SK-N-SH (cell line): ENCODE data around the gene TOR2A. TPM values are rescaled to one million over a fixed set of nuclear protein-coding genes. Genes with fewer than 3 reads are reported as not detected.

ENCODE experiments used
- CTCF ChIA-PET: fragments of 300-600, 350-600 bp; formaldehyde crosslinking; extraction: SDS; loops from one replicate; lab custom pipeline; 2021; lab: Yijun Ruan, JAX
- POLR2A ChIA-PET: fragments of 350-600 bp; sonication (Branson Sonifier 250); formaldehyde crosslinking; extraction: SDS; loops from one replicate; lab custom pipeline; 2020; ENCODE audit warnings: antibody characterized with exemption, inconsistent platforms; lab: Yijun Ruan, JAX
- DNase-seq: peaks from one replicate; pipeline ENCODE4 v3.0.0; 2012
- H2AFZ ChIP-seq: fragments of 200-600 bp; sonication (generic); 2 replicates; pipeline ENCODE4 v1.8.1; 2016; ENCODE audit warnings: antibody characterized with exemption, mild to moderate bottlenecking, low read depth
- H3F3A ChIP-seq: fragments of 200-600 bp; sonication (generic); replicated peaks from 2 replicates; pipeline ENCODE3; 2016; ENCODE audit warnings: antibody characterized with exemption, mild to moderate bottlenecking; ENCODE audit not compliant: insufficient read depth
- H3K27ac ChIP-seq, 2 experiments: fragments of 200-500 bp in 1 of 2; fragments of 200-600 bp in 1 of 2; sonication (Bioruptor generic) in 1 of 2; sonication (generic), shearing (Covaris generic) in 1 of 2; 2 replicates each; pipeline versions ENCODE4 v1.5.1 to v1.6.1; 2014 to 2016; ENCODE audit warnings: low read depth in 2 of 2, inconsistent platforms in 1 of 2, low read length in 1 of 2, mild to moderate bottlenecking in 1 of 2, mixed read lengths in 1 of 2
- H3K27me3 ChIP-seq: fragments of 200-600 bp; sonication (generic), shearing (Covaris generic); 2 replicates; pipeline ENCODE4 v1.6.1; 2016; ENCODE audit warnings: mixed run types; ENCODE audit not compliant: insufficient read depth
- H3K36me3 ChIP-seq, 2 experiments: fragments of 200-500 bp in 1 of 2; fragments of 200-600 bp in 1 of 2; sonication (Bioruptor generic) in 1 of 2; sonication (generic) in 1 of 2; replicated peaks in 1 of 2; 2 replicates each; pipeline versions ENCODE3 to v1.5.1; 2014 to 2016; ENCODE audit warnings: low read length in 1 of 2, mild to moderate bottlenecking in 1 of 2; ENCODE audit not compliant: insufficient read depth in 2 of 2, control insufficient read depth in 1 of 2
- H3K4me1 ChIP-seq, 2 experiments: fragments of 200-500 bp in 1 of 2; fragments of 200-600 bp in 1 of 2; sonication (Bioruptor generic) in 1 of 2; sonication (generic), shearing (Covaris generic) in 1 of 2; 2 replicates each; pipeline versions ENCODE4 v1.5.1 to v1.6.1; 2014 to 2016; ENCODE audit warnings: low read depth in 1 of 2, low read length in 1 of 2, mixed run types in 1 of 2; ENCODE audit not compliant: insufficient read depth in 2 of 2, control insufficient read depth in 1 of 2
- H3K4me2 ChIP-seq: fragments of 200-600 bp; sonication (generic), shearing (Covaris generic); 2 replicates; pipeline ENCODE4 v1.6.1; 2017; ENCODE audit warnings: mixed run types
- H3K4me3 ChIP-seq, 2 experiments: fragments of 200-500 bp in 1 of 2; fragments of 200-600 bp in 1 of 2; sonication (Bioruptor generic) in 1 of 2; sonication (generic), shearing (Covaris generic) in 1 of 2; 2 replicates each; pipeline versions ENCODE4 v1.5.1 to v1.8.1; 2014 to 2016; ENCODE audit warnings: low read depth in 2 of 2, inconsistent platforms in 1 of 2, low read length in 1 of 2, mild to moderate bottlenecking in 1 of 2, mixed read lengths in 1 of 2, moderate library complexity in 1 of 2
- H3K79me2 ChIP-seq: fragments of 200-600 bp; sonication (generic); 2 replicates; pipeline ENCODE4 v1.8.1; 2017; ENCODE audit warnings: mild to moderate bottlenecking; ENCODE audit not compliant: insufficient read depth
- H3K9ac ChIP-seq: fragments of 200-600 bp; sonication (generic); 2 replicates; pipeline ENCODE4 v1.6.1; 2017; ENCODE audit warnings: mixed run types
- H3K9me2 ChIP-seq: fragments of 200-600 bp; sonication (generic); 2 replicates; pipeline ENCODE4 v1.6.1; 2017; ENCODE audit warnings: mixed run types
- H3K9me3 ChIP-seq: fragments of 200-600 bp; sonication (generic); 2 replicates; pipeline ENCODE4 v1.6.1; 2017; ENCODE audit warnings: mixed run types, mild to moderate bottlenecking, moderate library complexity
- H4K20me1 ChIP-seq: fragments of 200-600 bp; sonication (generic); 2 replicates; pipeline ENCODE4 v1.6.1; 2017; ENCODE audit warnings: mild to moderate bottlenecking, mixed run types; ENCODE audit not compliant: insufficient read depth
- ELF1 ChIP-seq: IDR thresholded peaks from 2 replicates; pipeline ENCODE4 v1.4.0; 2012
- FOSL2 ChIP-seq: IDR thresholded peaks from 2 replicates; pipeline ENCODE4 v1.4.0; 2012; ENCODE audit warnings: low read depth, mild to moderate bottlenecking, moderate library complexity, borderline replicate concordance
- IRF3 ChIP-seq: fragments of 150-350 bp; IDR thresholded peaks from 2 replicates; pipeline ENCODE4 v1.6.1; 2016; ENCODE audit warnings: mild to moderate bottlenecking, low read depth, low read length
- MEF2A ChIP-seq: IDR thresholded peaks from 2 replicates; pipeline ENCODE4 v1.4.0; 2012; ENCODE audit warnings: low read depth, borderline replicate concordance
- RAD21 ChIP-seq: IDR thresholded peaks from 2 replicates; pipeline ENCODE4 v1.6.1; 2012; ENCODE audit warnings: mild to moderate bottlenecking, low read length
- RCOR1 ChIP-seq: fragments of 150-350 bp; IDR thresholded peaks from 2 replicates; pipeline ENCODE4 v1.6.1; 2017; ENCODE audit warnings: antibody characterized with exemption, low read length
- RXRA ChIP-seq: IDR thresholded peaks from 2 replicates; pipeline ENCODE4 v1.4.0; 2012; ENCODE audit warnings: low read depth, mild to moderate bottlenecking, borderline replicate concordance
- SIN3A ChIP-seq: IDR thresholded peaks from 2 replicates; pipeline ENCODE4 v1.6.1; 2012; ENCODE audit warnings: low read depth, mild to moderate bottlenecking, low read length, moderate library complexity, borderline replicate concordance
- USF1 ChIP-seq: IDR thresholded peaks from 2 replicates; pipeline ENCODE4 v1.4.0; 2012; ENCODE audit warnings: low read depth, borderline replicate concordance
- ZBTB33 ChIP-seq: IDR thresholded peaks from 2 replicates; pipeline ENCODE4 v1.4.0; 2012; ENCODE audit warnings: low read depth, borderline replicate concordance
- WGBS: methylation state at CpG from one replicate; pipeline ENCODE4 v1.1.6; 2017; ENCODE audit warnings: low lambda C conversion rate; 5-methylcytosine and 5-hydroxymethylcytosine counted together
- polyA plus RNA-seq, 3 experiments: library from polyadenylated mRNA; depleted of rRNA; stranded (reverse); fragments of >200 nt; gene quantifications; 2 replicates each; pipeline ENCODE4 v1.2.3, GENCODE V29; 2012
- TF ChIP-seq, protein P1 (sequence below): fragments of 200-600 bp; sonication (generic); IDR thresholded peaks from 2 replicates; pipeline ENCODE4 v1.6.1; 2017; ENCODE audit warnings: antibody characterized with exemption, mild to moderate bottlenecking, moderate library complexity
- TF ChIP-seq, protein P2 (sequence below): fragments of 150-350 bp; IDR thresholded peaks from 2 replicates; pipeline ENCODE4 v1.6.1; 2017; ENCODE audit warnings: antibody characterized with exemption, low read length, low read depth, borderline replicate concordance

Gene TOR2A
- polyA plus RNA-seq, 1 of the 3 experiments (the other 2 are of a cell fraction): 17.2 TPM

DNA sequence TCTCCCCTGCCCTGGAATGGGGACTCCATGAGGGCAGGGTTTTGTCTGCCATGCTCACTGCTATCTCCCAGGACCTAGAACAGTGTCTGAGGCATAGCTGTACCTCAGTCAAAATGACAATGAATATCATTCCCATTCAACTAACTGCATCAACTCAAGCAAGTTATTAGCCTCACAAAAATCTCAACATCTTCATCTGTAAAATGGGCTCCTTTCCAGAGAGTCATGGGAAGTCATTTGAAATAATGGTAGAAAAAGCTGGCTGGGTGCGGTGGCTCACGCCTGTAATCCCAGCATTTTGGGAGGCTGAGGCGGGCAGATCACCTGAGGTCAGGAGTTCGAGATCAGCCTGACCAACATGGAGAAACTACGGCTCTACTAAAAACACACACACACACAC is 34.0 kb upstream of the TOR2A start:
- no peak overlapping the region for H3K4me2 ChIP-seq
- no peaks in the 10 kb centered on the region for H3K9me2 ChIP-seq
- H3K4me1 ChIP-seq: peaks cover 0 to 17% of the 10 kb centered on the region in 2 experiments; a peak in 1 of 4 replicates
- H3K79me2 ChIP-seq: no peaks in the 10 kb centered on the region
- no peak overlapping the region for H2AFZ ChIP-seq
- no peaks in the 10 kb centered on the region for H3K27me3 ChIP-seq
- H3F3A ChIP-seq: no peaks in the 10 kb centered on the region
- 96% methylated on average over 5 of the region's 5 CpGs for WGBS
- no peak overlapping the region for H3K4me3 ChIP-seq
- no peaks in the 10 kb centered on the region for H3K9me3 ChIP-seq
- H3K9ac ChIP-seq: no peak overlapping the region
- H3K36me3 ChIP-seq: no peaks in the 10 kb centered on the region
- no peak for DNase-seq
- H3K27ac ChIP-seq: no peak overlapping the region
- POLR2A ChIA-PET: no interaction called here
- H4K20me1 ChIP-seq: no peaks in the 10 kb centered on the region
- TF ChIP-seq, protein P1, sequence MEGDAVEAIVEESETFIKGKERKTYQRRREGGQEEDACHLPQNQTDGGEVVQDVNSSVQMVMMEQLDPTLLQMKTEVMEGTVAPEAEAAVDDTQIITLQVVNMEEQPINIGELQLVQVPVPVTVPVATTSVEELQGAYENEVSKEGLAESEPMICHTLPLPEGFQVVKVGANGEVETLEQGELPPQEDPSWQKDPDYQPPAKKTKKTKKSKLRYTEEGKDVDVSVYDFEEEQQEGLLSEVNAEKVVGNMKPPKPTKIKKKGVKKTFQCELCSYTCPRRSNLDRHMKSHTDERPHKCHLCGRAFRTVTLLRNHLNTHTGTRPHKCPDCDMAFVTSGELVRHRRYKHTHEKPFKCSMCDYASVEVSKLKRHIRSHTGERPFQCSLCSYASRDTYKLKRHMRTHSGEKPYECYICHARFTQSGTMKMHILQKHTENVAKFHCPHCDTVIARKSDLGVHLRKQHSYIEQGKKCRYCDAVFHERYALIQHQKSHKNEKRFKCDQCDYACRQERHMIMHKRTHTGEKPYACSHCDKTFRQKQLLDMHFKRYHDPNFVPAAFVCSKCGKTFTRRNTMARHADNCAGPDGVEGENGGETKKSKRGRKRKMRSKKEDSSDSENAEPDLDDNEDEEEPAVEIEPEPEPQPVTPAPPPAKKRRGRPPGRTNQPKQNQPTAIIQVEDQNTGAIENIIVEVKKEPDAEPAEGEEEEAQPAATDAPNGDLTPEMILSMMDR: no peak
- no peak for TF ChIP-seq SIN3A
- no peak for TF ChIP-seq ZBTB33
- TF ChIP-seq USF1: no peak
- TF ChIP-seq ELF1: no peak
- no peak for TF ChIP-seq RAD21
- TF ChIP-seq, protein P2, sequence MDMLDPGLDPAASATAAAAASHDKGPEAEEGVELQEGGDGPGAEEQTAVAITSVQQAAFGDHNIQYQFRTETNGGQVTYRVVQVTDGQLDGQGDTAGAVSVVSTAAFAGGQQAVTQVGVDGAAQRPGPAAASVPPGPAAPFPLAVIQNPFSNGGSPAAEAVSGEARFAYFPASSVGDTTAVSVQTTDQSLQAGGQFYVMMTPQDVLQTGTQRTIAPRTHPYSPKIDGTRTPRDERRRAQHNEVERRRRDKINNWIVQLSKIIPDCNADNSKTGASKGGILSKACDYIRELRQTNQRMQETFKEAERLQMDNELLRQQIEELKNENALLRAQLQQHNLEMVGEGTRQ: no peak
- TF ChIP-seq MEF2A: no peak
- TF ChIP-seq FOSL2: no peak
- no peak for TF ChIP-seq RCOR1
- CTCF ChIA-PET: interaction anchor here (0.6 to 2.6 kb wide), 4 partner anchors 15 to 100 kb away, joined by 4 to 16 read pairs (median 6); no protein-coding TSS in a partner anchor

DNA sequence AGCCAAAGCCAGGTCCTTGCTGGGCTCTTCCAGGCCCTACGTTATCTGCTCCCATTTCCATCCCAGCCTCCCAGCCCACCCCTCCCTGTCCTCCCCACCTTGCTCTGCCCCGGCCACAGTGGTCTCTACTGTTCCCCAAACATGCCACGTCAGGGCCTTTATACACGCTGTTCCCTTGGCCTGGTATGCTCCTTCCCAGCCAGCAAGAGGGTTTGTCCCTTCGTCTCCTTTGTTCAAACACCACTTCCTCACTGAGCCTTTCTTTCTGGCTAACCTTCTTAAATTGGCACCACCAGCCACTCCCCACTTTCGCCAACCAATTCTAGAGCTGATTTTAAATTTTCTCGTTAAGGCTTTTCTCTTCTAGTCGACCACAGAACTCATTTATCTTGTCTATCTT is 33.6 kb upstream of the TOR2A start:
- H3K9me3 ChIP-seq: no peaks in the 10 kb centered on the region
- no peak overlapping the region for H3K27ac ChIP-seq
- DNase-seq: no peak
- no peak for TF ChIP-seq FOSL2
- TF ChIP-seq IRF3: no peak
- no peak for TF ChIP-seq RXRA
- ChIA-PET CTCF (interaction anchor here (0.6 to 2.6 kb wide), 5 partner anchors 16 to 101 kb away, joined by 4 to 16 read pairs (median 8); partner anchors contain the start of gene TOR2A), POLR2A (no interaction called here)
- 90% methylated on average over 8 of the region's 8 CpGs for WGBS
- H3K79me2 ChIP-seq: no peaks in the 10 kb centered on the region
- H3K9ac ChIP-seq: no peak overlapping the region
- no peaks in the 10 kb centered on the region for H3K9me2 ChIP-seq
- no peak overlapping the region for H3K4me3 ChIP-seq
- no peak overlapping the region for H2AFZ ChIP-seq
- H3K4me2 ChIP-seq: no peak overlapping the region
- no peaks in the 10 kb centered on the region for H3F3A ChIP-seq
- no peaks in the 10 kb centered on the region for H3K36me3 ChIP-seq
- no peaks in the 10 kb centered on the region for H3K27me3 ChIP-seq
- H4K20me1 ChIP-seq: no peaks in the 10 kb centered on the region
- peaks cover 0 to 17% of the 10 kb centered on the region in 2 experiments; a peak in 1 of 4 replicates for H3K4me1 ChIP-seq
